ENCODE results near the gene SYNGR3.

The SYNGR3 gene

DNA sequence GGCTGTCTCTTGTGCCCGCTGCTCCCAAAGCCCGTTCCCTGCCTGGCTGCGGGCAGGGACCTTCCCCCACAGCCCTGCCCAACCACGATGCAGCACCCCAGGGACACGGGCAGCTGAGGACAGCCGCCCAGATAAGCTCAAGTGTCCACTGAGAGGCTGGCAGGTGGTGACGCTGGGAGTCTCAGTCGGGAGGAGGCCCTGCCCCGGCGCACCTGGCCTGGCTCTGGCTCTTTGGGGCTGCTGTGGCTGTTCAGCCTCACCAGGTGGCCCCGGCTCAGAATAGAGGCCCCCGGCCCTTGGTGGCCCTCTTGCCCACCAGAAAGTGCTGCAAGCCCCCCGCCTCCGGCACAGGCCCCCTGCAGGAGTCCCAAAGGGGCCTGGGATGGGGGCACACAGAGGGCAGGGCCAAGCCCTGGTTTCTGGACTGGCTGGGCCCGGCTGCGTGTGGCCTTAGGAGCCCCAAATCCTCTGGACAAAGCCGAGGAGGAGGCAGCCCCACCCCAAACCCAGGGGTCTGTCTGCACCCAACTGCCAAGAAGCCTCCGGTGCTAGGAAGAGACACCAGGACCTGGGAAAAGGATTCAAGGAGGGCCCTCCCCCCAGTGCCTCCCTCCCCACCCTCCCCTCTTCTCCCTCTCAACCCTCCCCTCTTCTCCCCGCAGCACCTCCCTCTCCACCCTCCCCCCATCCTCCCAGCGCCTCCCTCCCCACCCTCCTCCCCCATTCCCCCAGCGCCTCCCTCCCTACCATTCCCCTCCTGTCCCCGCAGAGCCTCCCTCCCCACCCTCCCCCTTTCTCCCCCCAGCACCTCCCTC lies 52.6 kb downstream of the SYNGR3 start:
- Histone ChIP-seq H3K36me3 (ENCODE audit: insufficient read depth, insufficient read length, low read length) (peaks cover 43% of the 10 kb centered on the region), H3K9me3 (ENCODE audit: insufficient read depth, low read length) (no peaks in the 10 kb centered on the region), H3K4me3 (ENCODE audit: insufficient read length, low read depth) (no peak overlapping the region), H3K27me3 (ENCODE audit: insufficient read depth, insufficient read length) (no peaks in the 10 kb centered on the region), H3K4me1 (ENCODE audit: insufficient read depth, insufficient read length) (peaks cover 31% of the 10 kb centered on the region), H3K9ac (ENCODE audit: insufficient read length, low read depth) (peak overlapping the region; percentile 72)
- DNase-seq (ENCODE audit: low read depth, low spot score) = no peak
- TF ChIP-seq SUZ12 (IDR thresholded peaks at IDR 0.05; ENCODE audit: extremely low read depth, insufficient read depth, insufficient read length) (no peak), YY1 (IDR thresholded peaks at IDR 0.05; ENCODE audit: insufficient read depth, insufficient read length) (no peak), ZNF274 (IDR thresholded peaks at IDR 0.05; ENCODE audit: low read depth, low read length) (no peak)

DNA sequence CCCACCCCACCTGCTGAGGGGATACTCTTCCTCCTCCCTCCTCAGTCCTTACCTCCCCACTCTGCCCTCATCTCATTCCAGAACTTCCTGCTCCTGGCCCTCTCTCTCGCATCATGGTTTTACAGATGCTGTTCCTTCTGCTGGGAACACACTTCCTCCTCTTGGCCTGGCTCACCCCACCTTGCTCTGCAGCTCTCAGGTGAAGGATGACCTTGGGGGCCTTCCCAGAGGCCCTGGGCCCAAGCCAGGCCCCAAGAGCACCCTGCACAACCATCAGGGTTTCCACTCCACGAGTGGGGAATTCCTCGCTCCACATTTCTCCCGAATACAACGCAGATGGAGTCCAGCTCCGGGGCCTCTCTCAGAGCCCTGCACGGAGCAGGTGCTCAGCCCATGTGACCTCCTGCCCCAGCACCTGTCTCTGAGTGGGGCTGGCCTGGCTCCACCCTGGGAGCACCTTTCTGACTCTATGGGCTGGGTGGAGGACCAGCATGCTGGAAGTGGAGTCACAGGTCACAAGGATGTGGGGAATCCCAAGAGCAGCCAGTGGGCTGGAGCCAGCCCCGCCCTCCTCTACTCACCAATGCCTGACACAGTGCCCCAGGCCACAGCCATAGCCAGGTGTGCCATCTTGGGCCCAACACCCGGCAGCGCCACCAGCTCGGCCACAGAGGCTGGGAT lies 53.4 kb downstream of the SYNGR3 start:
- Histone ChIP-seq H3K9ac (ENCODE audit: insufficient read length, low read depth) (peak overlapping the region; percentile 32), H3K36me3 (ENCODE audit: insufficient read depth, insufficient read length, low read length) (peaks cover 37% of the 10 kb centered on the region), H3K27me3 (ENCODE audit: insufficient read depth, insufficient read length) (no peaks in the 10 kb centered on the region), H3K4me1 (ENCODE audit: insufficient read depth, insufficient read length) (peaks cover 31% of the 10 kb centered on the region), H3K4me3 (ENCODE audit: insufficient read length, low read depth) (no peak overlapping the region), H3K9me3 (ENCODE audit: insufficient read depth, low read length) (no peaks in the 10 kb centered on the region)
- DNase-seq (ENCODE audit: low read depth, low spot score) = no peak
- TF ChIP-seq YY1 (IDR thresholded peaks at IDR 0.05; ENCODE audit: insufficient read depth, insufficient read length) = no peak

Data from NT2/D1 (cell line).